HepG2 (cell line): ENCODE results near the gene ARL3. TPM values are rescaled to one million over a fixed set of nuclear protein-coding genes. Genes with fewer than 3 reads are reported as not detected.

ENCODE experiments used
- FOXK1 ChIP-seq: sonication (generic); formaldehyde crosslinking; IDR thresholded peaks from 2 replicates; pipeline ENCODE4 v1.4.0; 2020; ENCODE audit warnings: low read depth, missing genetic modification reagents, borderline replicate concordance
- KAT2B ChIP-seq: fragments of 150-350 bp; IDR thresholded peaks from 2 replicates; pipeline ENCODE4 v1.6.1; 2014; ENCODE audit warnings: low read depth, low read length, borderline replicate concordance
- MED1 ChIP-seq: sonication (generic); formaldehyde crosslinking; IDR thresholded peaks from 2 replicates; pipeline ENCODE4 v1.4.0; 2020; ENCODE audit warnings: missing genetic modification reagents
- NFRKB ChIP-seq: fragments of 450-650 bp; IDR thresholded peaks from 2 replicates; pipeline ENCODE4 v1.6.1; 2017
- ONECUT2 ChIP-seq: sonication (generic); formaldehyde crosslinking; IDR thresholded peaks from 2 replicates; pipeline ENCODE4 v1.4.0; 2020; ENCODE audit warnings: missing genetic modification reagents
- RXRA ChIP-seq: sonication (generic); formaldehyde crosslinking; IDR thresholded peaks from 2 replicates; pipeline ENCODE4 v1.5.1; 2020; ENCODE audit warnings: missing genetic modification reagents
- TAF15 ChIP-seq: fragments of 200-400 bp; formaldehyde crosslinking; IDR thresholded peaks from one replicate; pipeline ENCODE4 v1.6.1; 2018; ENCODE audit warnings: mild to moderate bottlenecking, low read depth, low read length; ENCODE audit not compliant: poor library complexity, severe bottlenecking
- THAP11 ChIP-seq: IDR thresholded peaks from 2 replicates; pipeline ENCODE4 v1.6.1; 2016; ENCODE audit warnings: missing biosample characterization, missing genetic modification reagents
- ZBTB38 ChIP-seq: sonication (generic); formaldehyde crosslinking; IDR thresholded peaks from 2 replicates; pipeline ENCODE4 v1.5.1; 2020; ENCODE audit warnings: mild to moderate bottlenecking, missing genetic modification reagents
- ZNF235 ChIP-seq: sonication (generic); formaldehyde crosslinking; IDR thresholded peaks from 2 replicates; pipeline ENCODE4 v1.8.1; 2023; ENCODE audit warnings: mild to moderate bottlenecking, missing genetic modification reagents, borderline replicate concordance
- ZNF530 ChIP-seq: sonication (generic); formaldehyde crosslinking; IDR thresholded peaks from 2 replicates; pipeline ENCODE4 v1.5.0; 2020; ENCODE audit warnings: low read depth, mild to moderate bottlenecking, missing genetic modification reagents
- ZNF546 ChIP-seq: sonication (generic); formaldehyde crosslinking; conservative IDR thresholded peaks from 2 replicates; pipeline ENCODE4 v1.8.1; 2023; ENCODE audit warnings: mild to moderate bottlenecking, missing genetic modification reagents
- polyA plus RNA-seq, 8 experiments: library from polyadenylated mRNA; depleted of rRNA in 3 of 8; stranded (reverse) in 7 of 8; unstranded in 1 of 8; fragments of >200 nt; fragmentation: Illumina TruSeq in 4 of 8; extraction: Trizol in 4 of 8; gene quantifications; 2 replicates each; pipeline versions ENCODE4 v1.2.1 to v1.2.3, GENCODE V29; 2011 to 2016; ENCODE audit warnings: low read depth in 4 of 8, missing spikeins in 1 of 8, mixed read lengths in 1 of 8; ENCODE audit not compliant: insufficient read depth in 1 of 8
- total RNA-seq, 5 experiments: library from RNA; depleted of rRNA; stranded (reverse); fragments of >200 nt; fragmentation: Illumina TruSeq; extraction: Trizol; gene quantifications; 2 replicates each; pipeline ENCODE4 v1.2.3, GENCODE V29; 2016; ENCODE audit warnings: low read depth in 1 of 5
- TF ChIP-seq, protein P1 (sequence below): IDR thresholded peaks from 2 replicates; pipeline ENCODE4 v1.6.1; 2016; ENCODE audit warnings: mild to moderate bottlenecking, missing biosample characterization, missing genetic modification reagents
- TF ChIP-seq, protein P2 (sequence below): IDR thresholded peaks from 2 replicates; pipeline ENCODE4 v1.6.1; 2016; ENCODE audit warnings: missing genetic modification reagents, missing compliant biosample characterization
- TF ChIP-seq, protein P3 (sequence below), 2 experiments: sonication (generic) in 1 of 2; formaldehyde crosslinking in 1 of 2; IDR thresholded peaks; 2 replicates each; pipeline versions ENCODE4 v1.4.0 to v1.6.1; 2016 to 2020; ENCODE audit warnings: borderline replicate concordance in 1 of 2, low read depth in 1 of 2, mild to moderate bottlenecking in 1 of 2, missing genetic modification reagents in 1 of 2
- TF ChIP-seq, protein P4 (sequence below): sonication (generic); formaldehyde crosslinking; IDR thresholded peaks from 2 replicates; pipeline ENCODE4 v1.5.0; 2020; ENCODE audit warnings: mild to moderate bottlenecking, missing genetic modification reagents, moderate library complexity
- TF ChIP-seq, protein P5 (sequence below): sonication (generic); formaldehyde crosslinking; IDR thresholded peaks from 2 replicates; pipeline ENCODE4 v1.8.0; 2022; ENCODE audit warnings: low read depth, missing genetic modification reagents

Gene ARL3
- total and polyA plus RNA-seq, 2 of the 13 experiments (the other 11 are each of a cell fraction or from before 2014, with no cell fraction given), result 5.2 to 6.6 TPM

DNA sequence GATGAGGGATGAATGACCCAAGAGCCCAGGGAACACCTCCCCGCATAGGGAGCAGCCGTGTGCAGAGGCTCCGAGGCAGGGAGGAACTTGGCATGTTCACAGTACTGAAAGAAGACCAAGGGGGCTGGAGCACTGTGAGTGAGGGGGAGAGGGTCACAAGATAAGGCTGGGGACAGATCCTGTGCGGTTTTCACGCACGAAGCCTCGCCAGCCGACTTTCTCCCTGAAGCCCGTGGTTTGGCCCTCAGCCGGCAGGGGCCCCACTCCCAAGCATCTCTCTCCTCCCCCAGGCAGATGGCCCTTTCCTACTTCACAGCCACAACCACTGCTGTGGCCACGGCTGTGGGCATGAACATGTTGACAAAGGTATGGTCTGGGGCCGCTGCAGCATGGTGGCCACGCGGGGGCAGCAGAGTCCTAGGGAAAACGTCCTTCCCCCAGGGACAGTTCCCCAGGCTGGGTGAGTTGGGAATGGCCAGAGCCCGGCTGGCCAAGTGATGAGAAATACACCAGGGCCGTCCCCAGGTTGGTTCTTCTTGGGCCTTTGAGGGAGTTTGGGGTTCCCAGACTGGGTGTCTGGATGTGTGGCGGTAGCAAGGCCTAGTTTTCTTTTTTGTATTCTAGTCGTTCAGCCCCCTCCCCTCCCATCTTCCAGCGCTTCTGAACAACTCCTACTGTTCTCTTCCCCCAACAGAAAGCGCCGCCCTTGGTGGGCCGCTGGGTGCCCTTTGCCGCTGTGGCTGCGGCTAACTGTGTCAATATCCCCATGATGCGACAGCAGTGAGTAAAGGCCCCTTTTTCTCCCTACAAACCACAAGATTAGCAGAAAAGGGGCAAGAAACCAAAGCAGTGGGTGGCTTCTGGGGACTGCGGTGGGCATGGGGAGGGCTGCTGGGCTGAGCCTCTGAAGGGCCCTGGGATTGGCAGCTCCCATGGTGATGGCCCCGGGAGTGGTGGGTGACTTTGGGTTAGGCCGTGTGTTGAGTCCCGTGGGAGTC lies 15.1 kb upstream of the ARL3 start (continued):
- TF ChIP-seq, protein P1, sequence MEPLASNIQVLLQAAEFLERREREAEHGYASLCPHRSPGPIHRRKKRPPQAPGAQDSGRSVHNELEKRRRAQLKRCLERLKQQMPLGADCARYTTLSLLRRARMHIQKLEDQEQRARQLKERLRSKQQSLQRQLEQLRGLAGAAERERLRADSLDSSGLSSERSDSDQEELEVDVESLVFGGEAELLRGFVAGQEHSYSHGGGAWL (CRISPR knock-in tag), result 0 out of 2 replicates have a peak, but pooled peaks have one; percentile 64
- TF ChIP-seq KAT2B, result no peak
- TF ChIP-seq TAF15, result no peak
- no peak for TF ChIP-seq ZBTB38 (CRISPR knock-in tag)
- no peak for TF ChIP-seq MED1 (CRISPR knock-in tag)
- no peak for TF ChIP-seq NFRKB
- TF ChIP-seq ZNF546 (CRISPR knock-in tag), result no peak
- TF ChIP-seq, protein P2, sequence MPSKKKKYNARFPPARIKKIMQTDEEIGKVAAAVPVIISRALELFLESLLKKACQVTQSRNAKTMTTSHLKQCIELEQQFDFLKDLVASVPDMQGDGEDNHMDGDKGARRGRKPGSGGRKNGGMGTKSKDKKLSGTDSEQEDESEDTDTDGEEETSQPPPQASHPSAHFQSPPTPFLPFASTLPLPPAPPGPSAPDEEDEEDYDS (CRISPR knock-in tag), result no peak
- TF ChIP-seq ZNF530 (CRISPR knock-in tag), result no peak
- TF ChIP-seq RXRA, result 0 out of 2 replicates have a peak, but pooled peaks have one; percentile 13
- TF ChIP-seq, protein P3, sequence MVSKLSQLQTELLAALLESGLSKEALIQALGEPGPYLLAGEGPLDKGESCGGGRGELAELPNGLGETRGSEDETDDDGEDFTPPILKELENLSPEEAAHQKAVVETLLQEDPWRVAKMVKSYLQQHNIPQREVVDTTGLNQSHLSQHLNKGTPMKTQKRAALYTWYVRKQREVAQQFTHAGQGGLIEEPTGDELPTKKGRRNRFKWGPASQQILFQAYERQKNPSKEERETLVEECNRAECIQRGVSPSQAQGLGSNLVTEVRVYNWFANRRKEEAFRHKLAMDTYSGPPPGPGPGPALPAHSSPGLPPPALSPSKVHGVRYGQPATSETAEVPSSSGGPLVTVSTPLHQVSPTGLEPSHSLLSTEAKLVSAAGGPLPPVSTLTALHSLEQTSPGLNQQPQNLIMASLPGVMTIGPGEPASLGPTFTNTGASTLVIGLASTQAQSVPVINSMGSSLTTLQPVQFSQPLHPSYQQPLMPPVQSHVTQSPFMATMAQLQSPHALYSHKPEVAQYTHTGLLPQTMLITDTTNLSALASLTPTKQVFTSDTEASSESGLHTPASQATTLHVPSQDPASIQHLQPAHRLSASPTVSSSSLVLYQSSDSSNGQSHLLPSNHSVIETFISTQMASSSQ (IDR thresholded peaks at IDR 0.05; ENCODE audit: low read depth), result no peak
- TF ChIP-seq, protein P3 (CRISPR knock-in tag; IDR thresholded peaks at IDR 0.05; ENCODE audit: borderline replicate concordance), result no peak
- TF ChIP-seq ZNF235, result no peak
- no peak for TF ChIP-seq ONECUT2 (CRISPR knock-in tag)
- TF ChIP-seq, protein P4, sequence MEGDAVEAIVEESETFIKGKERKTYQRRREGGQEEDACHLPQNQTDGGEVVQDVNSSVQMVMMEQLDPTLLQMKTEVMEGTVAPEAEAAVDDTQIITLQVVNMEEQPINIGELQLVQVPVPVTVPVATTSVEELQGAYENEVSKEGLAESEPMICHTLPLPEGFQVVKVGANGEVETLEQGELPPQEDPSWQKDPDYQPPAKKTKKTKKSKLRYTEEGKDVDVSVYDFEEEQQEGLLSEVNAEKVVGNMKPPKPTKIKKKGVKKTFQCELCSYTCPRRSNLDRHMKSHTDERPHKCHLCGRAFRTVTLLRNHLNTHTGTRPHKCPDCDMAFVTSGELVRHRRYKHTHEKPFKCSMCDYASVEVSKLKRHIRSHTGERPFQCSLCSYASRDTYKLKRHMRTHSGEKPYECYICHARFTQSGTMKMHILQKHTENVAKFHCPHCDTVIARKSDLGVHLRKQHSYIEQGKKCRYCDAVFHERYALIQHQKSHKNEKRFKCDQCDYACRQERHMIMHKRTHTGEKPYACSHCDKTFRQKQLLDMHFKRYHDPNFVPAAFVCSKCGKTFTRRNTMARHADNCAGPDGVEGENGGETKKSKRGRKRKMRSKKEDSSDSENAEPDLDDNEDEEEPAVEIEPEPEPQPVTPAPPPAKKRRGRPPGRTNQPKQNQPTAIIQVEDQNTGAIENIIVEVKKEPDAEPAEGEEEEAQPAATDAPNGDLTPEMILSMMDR, result peak; percentile 97
- TF ChIP-seq, protein P5, sequence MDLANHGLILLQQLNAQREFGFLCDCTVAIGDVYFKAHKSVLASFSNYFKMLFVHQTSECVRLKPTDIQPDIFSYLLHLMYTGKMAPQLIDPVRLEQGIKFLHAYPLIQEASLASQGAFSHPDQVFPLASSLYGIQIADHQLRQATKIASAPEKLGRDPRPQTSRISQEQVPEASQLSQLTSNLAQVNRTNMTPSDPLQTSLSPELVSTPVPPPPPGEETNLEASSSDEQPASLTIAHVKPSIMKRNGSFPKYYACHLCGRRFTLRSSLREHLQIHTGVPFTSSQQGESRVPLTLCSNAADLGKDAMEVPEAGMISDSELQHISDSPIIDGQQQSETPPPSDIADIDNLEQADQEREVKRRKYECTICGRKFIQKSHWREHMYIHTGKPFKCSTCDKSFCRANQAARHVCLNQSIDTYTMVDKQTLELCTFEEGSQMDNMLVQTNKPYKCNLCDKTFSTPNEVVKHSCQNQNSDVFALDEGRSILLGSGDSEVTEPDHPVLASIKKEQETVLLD, result no peak
- TF ChIP-seq FOXK1 (CRISPR knock-in tag), result peak; percentile 61; the same call in 1 of the 2 replicates
- peak; percentile 42; the same call in 1 of the 2 replicates for TF ChIP-seq THAP11 (CRISPR knock-in tag)
